MM.1S (cell line): ENCODE data around the gene LIMCH1.

Experiments used
- DNase-seq: peaks from one replicate; pipeline ENCODE4 v3.0.0-alpha.2; 2015
- H2AFZ ChIP-seq: fragments of 300-600 bp; sonication (generic); 2 replicates; pipeline ENCODE4 v1.6.0; 2016; ENCODE audit warnings: antibody characterized with exemption, low read length
- H3F3A ChIP-seq: fragments of 300-600 bp; sonication (generic); 2 replicates; pipeline ENCODE4 v1.6.1; 2016; ENCODE audit warnings: mild to moderate bottlenecking, antibody characterized with exemption, low read length, moderate library complexity, mixed read lengths; ENCODE audit not compliant: insufficient read depth
- H3K27ac ChIP-seq: fragments of 300-600 bp; sonication (generic); 2 replicates; pipeline ENCODE4 v1.5.1; 2016; ENCODE audit warnings: mild to moderate bottlenecking, low read length
- H3K27me3 ChIP-seq: fragments of 300-600 bp; sonication (generic); replicated peaks from 2 replicates; pipeline ENCODE4 v1.6.0; 2016; ENCODE audit warnings: low read length; ENCODE audit not compliant: insufficient read depth
- H3K36me3 ChIP-seq: fragments of 300-600 bp; sonication (generic); replicated peaks from 2 replicates; pipeline ENCODE4 v1.6.1; 2016; ENCODE audit warnings: mild to moderate bottlenecking, low read length, mixed read lengths; ENCODE audit not compliant: insufficient read depth
- H3K4me1 ChIP-seq: fragments of 300-600 bp; sonication (generic); 2 replicates; pipeline ENCODE4 v1.6.1; 2016; ENCODE audit warnings: low read length, mixed read lengths
- H3K4me2 ChIP-seq: fragments of 300-600 bp; sonication (generic); 2 replicates; pipeline ENCODE4 v1.6.0; 2016; ENCODE audit warnings: low read depth, low read length
- H3K4me3 ChIP-seq: fragments of 300-600 bp; sonication (generic); 2 replicates; pipeline ENCODE4 v1.5.1; 2016; ENCODE audit warnings: low read length, mixed read lengths
- H3K79me2 ChIP-seq: fragments of 300-600 bp; sonication (generic); 2 replicates; pipeline ENCODE4 v1.6.1; 2016; ENCODE audit warnings: mixed run types, low read length, mixed read lengths
- H3K9ac ChIP-seq: fragments of 300-600 bp; sonication (generic); 2 replicates; pipeline ENCODE4 v1.6.1; 2016; ENCODE audit warnings: low read length, mixed read lengths
- H3K9me2 ChIP-seq: fragments of 300-600 bp; sonication (generic); replicated peaks from 2 replicates; pipeline ENCODE4 v1.6.1; 2016; ENCODE audit warnings: mild to moderate bottlenecking, low read length, mixed read lengths; ENCODE audit not compliant: insufficient read depth
- H3K9me3 ChIP-seq: fragments of 300-600 bp; sonication (generic); replicated peaks from 2 replicates; pipeline ENCODE4 v1.6.1; 2016; ENCODE audit warnings: mild to moderate bottlenecking, low read length, mixed read lengths; ENCODE audit not compliant: insufficient read depth
- H4K20me1 ChIP-seq: fragments of 300-600 bp; sonication (generic); 2 replicates; pipeline ENCODE4 v1.6.1; 2016; ENCODE audit warnings: mild to moderate bottlenecking, low read length, moderate library complexity, mixed read lengths; ENCODE audit not compliant: insufficient read depth
- CTCF ChIP-seq: fragments of 300-600 bp; sonication (generic); IDR thresholded peaks from 2 replicates; pipeline ENCODE4 v1.5.1; 2016; ENCODE audit warnings: antibody characterized with exemption, low read length, mixed read lengths
- EZH2 ChIP-seq: fragments of 300-600 bp; sonication (generic); optimal IDR thresholded peaks from 2 replicates; pipeline ENCODE3; 2017; ENCODE audit warnings: low read depth, mild to moderate bottlenecking, antibody characterized with exemption, low read length, mixed read lengths
- EZH2phosphoT487 ChIP-seq: fragments of 300-600 bp; sonication (generic); IDR thresholded peaks from 2 replicates; pipeline ENCODE4 v1.6.1; 2018; ENCODE audit warnings: antibody characterized with exemption, low read length

LIMCH1 gene

GRCh38 chr4:41696763-41697162 is 158.8 kb downstream of the LIMCH1 start:
- Histone ChIP-seq H3K36me3 (no peaks in the 10 kb centered on the region), H3K4me3 (no peak overlapping the region), H3K79me2 (no peaks in the 10 kb centered on the region), H2AFZ (no peak overlapping the region), H3K4me1 (no peaks in the 10 kb centered on the region), H3K9me3 (no peaks in the 10 kb centered on the region), H3K9me2 (no peaks in the 10 kb centered on the region), H3F3A (no peaks in the 10 kb centered on the region), H3K4me2 (no peak overlapping the region), H3K27me3 (no peaks in the 10 kb centered on the region), H3K9ac (no peak overlapping the region), H3K27ac (no peak overlapping the region), H4K20me1 (no peaks in the 10 kb centered on the region)
- no peak for DNase-seq
- no peak for TF ChIP-seq EZH2phosphoT487
- no peak for TF ChIP-seq EZH2
- TF ChIP-seq CTCF = no peak

GRCh38 chr4:41701983-41702382 is 164.0 kb downstream of the LIMCH1 start:
- Histone ChIP-seq H3K36me3 (no peaks in the 10 kb centered on the region), H3K79me2 (no peaks in the 10 kb centered on the region), H3K27ac (no peak overlapping the region)

GRCh38 chr4:41702770-41703169 is 164.8 kb downstream of the LIMCH1 start:
- no peak overlapping the region for H2AFZ ChIP-seq

More at GRCh38 chr4:41701983-41702382, 164.0 kb downstream of the LIMCH1 start:
- no peak for DNase-seq
- no peaks in the 10 kb centered on the region for H3K9me2 ChIP-seq
- no peaks in the 10 kb centered on the region for H3K4me1 ChIP-seq
- no peaks in the 10 kb centered on the region for H3K27me3 ChIP-seq
- no peak overlapping the region for H3K4me2 ChIP-seq
- H3F3A ChIP-seq = no peaks in the 10 kb centered on the region
- H2AFZ ChIP-seq = no peak overlapping the region
- H3K4me3 ChIP-seq = no peak overlapping the region
- TF ChIP-seq EZH2 = no peak
- TF ChIP-seq EZH2phosphoT487 = no peak
- no peak for TF ChIP-seq CTCF
- no peaks in the 10 kb centered on the region for H3K9me3 ChIP-seq
- H4K20me1 ChIP-seq = no peaks in the 10 kb centered on the region
- H3K9ac ChIP-seq = no peak overlapping the region

More at GRCh38 chr4:41702770-41703169, 164.8 kb downstream of the LIMCH1 start:
- no peaks in the 10 kb centered on the region for H3K4me1 ChIP-seq
- H3K9me2 ChIP-seq = no peaks in the 10 kb centered on the region
- H3K4me3 ChIP-seq = no peak overlapping the region
- H3K27ac ChIP-seq = no peak overlapping the region
- no peaks in the 10 kb centered on the region for H3K79me2 ChIP-seq
- H3K36me3 ChIP-seq = no peaks in the 10 kb centered on the region
- no peaks in the 10 kb centered on the region for H3K9me3 ChIP-seq
- no peak overlapping the region for H3K4me2 ChIP-seq
- no peak for TF ChIP-seq EZH2phosphoT487
- no peak for TF ChIP-seq CTCF
- TF ChIP-seq EZH2 = no peak
- H3K9ac ChIP-seq = no peak overlapping the region
- DNase-seq = no peak
- H3K27me3 ChIP-seq = no peaks in the 10 kb centered on the region
- no peaks in the 10 kb centered on the region for H3F3A ChIP-seq
- no peaks in the 10 kb centered on the region for H4K20me1 ChIP-seq
